GM23338 (cell line): ENCODE measurements around the gene PCDHGC4. TPM values are rescaled to one million over a fixed set of nuclear protein-coding genes. Genes with fewer than 3 reads are reported as not detected.

ENCODE experiments used
- ATAC-seq: fragments of 200-7000 bp; cut with Tn5 transposase; 3 replicates; pipeline ENCODE4 v1.9.1; 2020
- DNase-seq: peaks from one replicate; pipeline ENCODE4 v3.0.0-alpha.2; 2015; ENCODE audit warnings: low spot score
- H2AFZ ChIP-seq: fragments of 200-600 bp; sonication (generic); 2 replicates; pipeline ENCODE4 v1.8.0; 2016; ENCODE audit warnings: antibody characterized with exemption, mild to moderate bottlenecking, moderate library complexity
- H3F3A ChIP-seq: fragments of 200-600 bp; sonication (generic); replicated peaks from 2 replicates; pipeline ENCODE4 v1.8.0; 2017; ENCODE audit warnings: antibody characterized with exemption, mixed run types, low read depth
- H3K27ac ChIP-seq: fragments of 200-600 bp; sonication (generic); 2 replicates; pipeline ENCODE4 v1.6.1; 2016; ENCODE audit warnings: low read depth
- H3K27me3 ChIP-seq: fragments of 200-600 bp; sonication (generic); 2 replicates; pipeline ENCODE4 v1.8.0; 2016; ENCODE audit warnings: mild to moderate bottlenecking, mixed run types, moderate library complexity; ENCODE audit not compliant: insufficient read depth
- H3K36me3 ChIP-seq: fragments of 200-600 bp; sonication (generic); 2 replicates; pipeline ENCODE4 v1.8.0; 2016; ENCODE audit warnings: mild to moderate bottlenecking; ENCODE audit not compliant: insufficient read depth
- H3K4me1 ChIP-seq: fragments of 200-600 bp; sonication (generic); 2 replicates; pipeline ENCODE4 v1.8.0; 2016; ENCODE audit warnings: mild to moderate bottlenecking, moderate library complexity; ENCODE audit not compliant: insufficient read depth
- H3K4me2 ChIP-seq: fragments of 200-600 bp; sonication (generic); 2 replicates; pipeline ENCODE4 v1.7.1; 2017; ENCODE audit warnings: mixed run types
- H3K4me3 ChIP-seq: fragments of 200-600 bp; sonication (generic); 2 replicates; pipeline ENCODE4 v1.6.1; 2016; ENCODE audit warnings: mixed run types
- H3K79me2 ChIP-seq: fragments of 200-600 bp; sonication (generic); replicated peaks from 2 replicates; pipeline ENCODE4 v1.8.0; 2017; ENCODE audit warnings: mild to moderate bottlenecking; ENCODE audit not compliant: insufficient read depth
- H3K9me2 ChIP-seq: fragments of 200-600 bp; sonication (generic); 2 replicates; pipeline ENCODE4 v1.8.0; 2017; ENCODE audit not compliant: insufficient read depth
- H4K20me1 ChIP-seq: fragments of 200-600 bp; sonication (generic); replicated peaks from 2 replicates; pipeline ENCODE4 v1.8.0; 2017; ENCODE audit warnings: mild to moderate bottlenecking; ENCODE audit not compliant: insufficient read depth
- H3K27ac Mint-ChIP-seq: 2 replicates; pipeline ENCODE4 v1.8.0; 2020; ENCODE audit warnings: inconsistent platforms, mild to moderate bottlenecking, moderate library complexity, mixed read lengths
- H3K27me3 Mint-ChIP-seq: 3 replicates; pipeline ENCODE4 v1.8.0; 2022; ENCODE audit warnings: low read depth, mild to moderate bottlenecking, moderate library complexity, mixed read lengths, inconsistent platforms; ENCODE audit not compliant: insufficient read depth, poor library complexity
- H3K36me3 Mint-ChIP-seq: 3 replicates; pipeline ENCODE4 v1.8.0; 2021; ENCODE audit warnings: low read depth, mild to moderate bottlenecking, inconsistent platforms, moderate library complexity, mixed read lengths
- H3K4me1 Mint-ChIP-seq: 3 replicates; pipeline ENCODE4 v1.8.0; 2020; ENCODE audit warnings: mild to moderate bottlenecking, inconsistent platforms, mixed read lengths
- H3K4me3 Mint-ChIP-seq: 3 replicates; pipeline ENCODE4 v1.8.0; 2021; ENCODE audit warnings: moderate library complexity, mild to moderate bottlenecking, inconsistent platforms, mixed read lengths
- H3K9me3 Mint-ChIP-seq: 3 replicates; pipeline ENCODE4 v1.8.0; 2020; ENCODE audit warnings: moderate library complexity, mild to moderate bottlenecking, inconsistent platforms, mixed read lengths
- CREB1 ChIP-seq: fragments of 250-450 bp; sonication (Bioruptor Pico); IDR thresholded peaks from 2 replicates; pipeline ENCODE4 v1.5.0; 2020; ENCODE audit warnings: low read depth, mild to moderate bottlenecking, moderate library complexity
- CTCF ChIP-seq, 2 experiments: fragments of 200-600 bp in 1 of 2; sonication (generic) in 1 of 2; conservative IDR thresholded peaks; 2 replicates each; pipeline versions ENCODE4 v1.5.1 to v1.6.1; 2016 to 2017; ENCODE audit warnings: antibody characterized with exemption in 2 of 2, low read depth in 2 of 2, mild to moderate bottlenecking in 2 of 2, moderate library complexity in 1 of 2
- ETS1 ChIP-seq: IDR thresholded peaks from 2 replicates; pipeline ENCODE4 v1.6.1; 2016; ENCODE audit warnings: antibody characterized with exemption
- EZH2 ChIP-seq: fragments of 200-600 bp; sonication (generic); IDR thresholded peaks from one replicate; pipeline ENCODE4 v1.8.0; 2017; ENCODE audit warnings: antibody characterized with exemption, mild to moderate bottlenecking, low read depth; ENCODE audit not compliant: unreplicated experiment
- EZH2phosphoT487 ChIP-seq: fragments of 200-600 bp; sonication (generic); IDR thresholded peaks from one replicate; pipeline ENCODE4 v1.8.1; 2018; ENCODE audit warnings: antibody characterized with exemption; ENCODE audit not compliant: unreplicated experiment
- POLR2AphosphoS5 ChIP-seq: IDR thresholded peaks from 2 replicates; pipeline ENCODE4 v1.6.1; 2016; ENCODE audit warnings: antibody characterized with exemption, low read depth
- REST ChIP-seq: IDR thresholded peaks from one replicate; pipeline ENCODE4 v1.6.1; 2018; ENCODE audit warnings: antibody characterized with exemption; ENCODE audit not compliant: unreplicated experiment
- ZNF331 ChIP-seq: fragments of 250-450 bp; sonication (Bioruptor Pico); IDR thresholded peaks from 2 replicates; pipeline ENCODE4 v1.5.0; 2020; ENCODE audit warnings: low read depth, mild to moderate bottlenecking, moderate library complexity
- polyA plus RNA-seq: library from polyadenylated mRNA; unstranded; fragments of >200 nt; fragmentation: Nextera tagmentation; extraction: Ambion mirVana; gene quantifications from 2 replicates; pipeline ENCODE4 v1.2.1, GENCODE V29; 2016
- total RNA-seq: library from RNA; depleted of rRNA; stranded (reverse); fragments of >200 nt; shearing (Covaris generic); gene quantifications from 2 replicates; pipeline ENCODE4 v1.2.3, GENCODE V29; 2014

PCDHGC4 gene
- total and polyA plus RNA-seq, 2 experiments from 2014 or later, result 0.31 to 3.0 TPM

- TF ChIP-seq EZH2, result no peak
- no peak for TF ChIP-seq ETS1
- no peak for TF ChIP-seq REST
- no peak for TF ChIP-seq CREB1 (CRISPR knock-in tag)
- TF ChIP-seq ZNF331 (CRISPR knock-in tag), result no peak
- no peak for TF ChIP-seq POLR2AphosphoS5
- no peak for TF ChIP-seq EZH2phosphoT487
- TF ChIP-seq CTCF (conservative IDR thresholded peaks at IDR 0.05; ENCODE audit: low read depth in 2 of 2), result no peak
- ATAC-seq (no peak), DNase-seq (no peak)
- Histone ChIP-seq H3K27me3 (0 out of 2 replicates have a peak, but pooled peaks cover 4% of the 10 kb centered on the region), H3K4me1 (peaks cover 25% of the 10 kb centered on the region), H3K36me3 (no peaks in the 10 kb centered on the region), H3K27ac (no peak overlapping the region), H3F3A (0 out of 2 replicates have a peak, but pooled peaks cover 4% of the 10 kb centered on the region), H3K4me3 (no peak overlapping the region), H4K20me1 (no peaks in the 10 kb centered on the region), H3K4me2 (no peak overlapping the region), H3K79me2 (no peaks in the 10 kb centered on the region), H3K9me2 (no peaks in the 10 kb centered on the region), H2AFZ (no peak overlapping the region)
- Mint-ChIP-seq H3K27ac (no peak overlapping the region), H3K4me1 (peaks cover 42% of the 10 kb centered on the region), H3K9me3 (no peaks in the 10 kb centered on the region), H3K36me3 (peaks cover 21% of the 10 kb centered on the region), H3K4me3 (no peak overlapping the region), H3K27me3 (peaks cover 29% of the 10 kb centered on the region)
These were observed 25.3 kb downstream of the PCDHGC4 start for GRCh38 chr5:141510160-141510559.
